OCI-LY7 (cell line): ENCODE results near the gene SDHAF3.

Source experiments
- CTCF ChIP-seq: fragments of 200-600 bp; sonication (generic); conservative IDR thresholded peaks from 2 replicates; pipeline ENCODE4 v1.5.1; 2014; ENCODE audit warnings: mild to moderate bottlenecking, antibody characterized with exemption, low read length, moderate library complexity, mixed read lengths
- EZH2phosphoT487 ChIP-seq: fragments of 200-600 bp; sonication (generic); IDR thresholded peaks from 2 replicates; pipeline ENCODE4 v1.6.1; 2018; ENCODE audit warnings: low read depth, borderline replicate concordance, mild to moderate bottlenecking, mixed run types, antibody characterized with exemption, low read length, moderate library complexity, mixed read lengths

- TF ChIP-seq CTCF (no peak), EZH2phosphoT487 (no peak)
Observed at GRCh38 chr7:97198596-97198995, 81.1 kb downstream of the SDHAF3 start.
